Endodermal cell (in vitro differentiated cells): ENCODE results near the gene TNRC6C. TPM values are rescaled to one million over a fixed set of nuclear protein-coding genes. Genes with fewer than 3 reads are reported as not detected.

Experiments
- DNase-seq: peaks from one replicate; pipeline ENCODE4 v3.0.0-alpha.2; 2017
- H3K27ac ChIP-seq: 2 replicates; pipeline ENCODE4 v1.5.1; 2013; ENCODE audit warnings: mild to moderate bottlenecking, low read depth, low read length, moderate library complexity
- H3K27me3 ChIP-seq: 2 replicates; pipeline ENCODE4 v1.6.1; 2013; ENCODE audit warnings: mild to moderate bottlenecking, low read length, moderate library complexity; ENCODE audit not compliant: insufficient read depth, control insufficient read depth, poor library complexity, severe bottlenecking
- H3K36me3 ChIP-seq: 2 replicates; pipeline ENCODE4 v1.7.0; 2013; ENCODE audit warnings: mild to moderate bottlenecking, low read length, moderate library complexity; ENCODE audit not compliant: control insufficient read depth, insufficient read depth
- H3K4me1 ChIP-seq: one replicate; pipeline ENCODE4 v1.7.0; 2013; ENCODE audit warnings: low read length; ENCODE audit not compliant: control insufficient read depth, insufficient read depth
- H3K4me3 ChIP-seq: 2 replicates; pipeline ENCODE4 v1.5.1; 2013; ENCODE audit warnings: mild to moderate bottlenecking, low read length, moderate library complexity
- H3K9ac ChIP-seq: 2 replicates; pipeline ENCODE4 v1.6.1; 2013; ENCODE audit warnings: mild to moderate bottlenecking, low read length, moderate library complexity; ENCODE audit not compliant: poor library complexity, severe bottlenecking; ENCODE audit errors: extremely low read depth
- H3K9me3 ChIP-seq: 2 replicates; pipeline ENCODE4 v1.6.1; 2013; ENCODE audit warnings: mild to moderate bottlenecking, low read length, moderate library complexity; ENCODE audit not compliant: control insufficient read depth
- H3K27ac Mint-ChIP-seq: 2 replicates; pipeline ENCODE4 v1.8.0; 2020; ENCODE audit warnings: mixed read lengths
- H3K27me3 Mint-ChIP-seq: 2 replicates; pipeline ENCODE4 v1.8.0; 2021; ENCODE audit warnings: mild to moderate bottlenecking, mixed read lengths; ENCODE audit not compliant: insufficient read depth
- H3K36me3 Mint-ChIP-seq: 2 replicates; pipeline ENCODE4 v1.8.0; 2020; ENCODE audit warnings: low read depth, mixed read lengths
- H3K4me1 Mint-ChIP-seq: 2 replicates; pipeline ENCODE4 v1.8.0; 2020; ENCODE audit warnings: mixed read lengths
- H3K4me3 Mint-ChIP-seq: 2 replicates; pipeline ENCODE4 v1.8.0; 2020; ENCODE audit warnings: mild to moderate bottlenecking, moderate library complexity, mixed read lengths
- H3K9me3 Mint-ChIP-seq: 2 replicates; pipeline ENCODE4 v1.8.0; 2020; ENCODE audit warnings: mild to moderate bottlenecking, mixed read lengths
- CTCF ChIP-seq: fragments of 200-600 bp; sonication (generic); conservative IDR thresholded peaks from 2 replicates; pipeline ENCODE4 v1.5.0; 2021; ENCODE audit warnings: antibody characterized with exemption, mild to moderate bottlenecking
- WGBS, 2 experiments: methylation state at CpG; one replicate each; pipeline versions ENCODE4 v1.1.5 to v1.1.7; 2013; ENCODE audit warnings: missing lambda C conversion rate in 2 of 2, mixed read lengths in 1 of 2; ENCODE audit not compliant: insufficient coverage in 1 of 2, insufficient read length in 1 of 2; 5-methylcytosine and 5-hydroxymethylcytosine counted together
- total RNA-seq, 2 donors: library from RNA; stranded (reverse); fragmentation: NEBNext Ultra II Directional in 1 of 2; extraction: Animal tissue kit (Norgen Biotek cat#: 25700) in 1 of 2; gene quantifications; 2 replicates in 1 of 2; 3 replicates in 1 of 2; pipeline ENCODE4 v1.2.1, GENCODE V29; 2021

The TNRC6C gene
- total RNA-seq, 2 donors from 2014 or later = 22.4 to 40.2 TPM

GRCh38 chr17:78101542-78101941 is 143.0 kb downstream of the TNRC6C start:
- DNase-seq = no peak
- Mint-ChIP-seq H3K4me3 (no peak overlapping the region), H3K9me3 (peaks cover 47% of the 10 kb centered on the region), H3K36me3 (peaks cover 76% of the 10 kb centered on the region), H3K4me1 (no peaks in the 10 kb centered on the region), H3K27me3 (no peaks in the 10 kb centered on the region), H3K27ac (no peak overlapping the region)
- H3K9ac ChIP-seq = no peak overlapping the region
- H3K36me3 ChIP-seq = peaks cover 75% of the 10 kb centered on the region
- no peak for TF ChIP-seq CTCF
- H3K4me3 ChIP-seq = no peak overlapping the region
- 97 to 98% methylated on average over 8 to 10 of the region's 10 CpGs for WGBS, 2 experiments
- no peaks in the 10 kb centered on the region for H3K27me3 ChIP-seq
- H3K4me1 ChIP-seq = no peaks in the 10 kb centered on the region
- H3K9me3 ChIP-seq = peaks cover 56% of the 10 kb centered on the region
- no peak overlapping the region for H3K27ac ChIP-seq

- H3K27me3 ChIP-seq = no peaks in the 10 kb centered on the region
- no peak overlapping the region for H3K4me3 ChIP-seq
- H3K27ac ChIP-seq = no peak overlapping the region
- peaks cover 68% of the 10 kb centered on the region for H3K36me3 ChIP-seq
- Mint-ChIP-seq H3K9me3 (peaks cover 45% of the 10 kb centered on the region), H3K4me3 (no peak overlapping the region), H3K27ac (no peak overlapping the region), H3K4me1 (no peaks in the 10 kb centered on the region), H3K27me3 (no peaks in the 10 kb centered on the region), H3K36me3 (peaks cover 65% of the 10 kb centered on the region)
- TF ChIP-seq CTCF = no peak
- WGBS, 2 experiments = 82 to 97% methylated on average over 3 to 4 of the region's 4 CpGs
- DNase-seq = no peak
- no peaks in the 10 kb centered on the region for H3K4me1 ChIP-seq
- peaks cover 52% of the 10 kb centered on the region for H3K9me3 ChIP-seq
- H3K9ac ChIP-seq = no peak overlapping the region
These were observed 144.8 kb downstream of the TNRC6C start for GRCh38 chr17:78103311-78103710.

GRCh38 chr17:78104540-78104941 is 146.0 kb downstream of the TNRC6C start:
- 96 to 98% methylated on average over 18 to 28 of the region's 28 CpGs for WGBS, 2 experiments

More at GRCh38 chr17:78104540-78104941, 146.0 kb downstream of the TNRC6C start:
- Mint-ChIP-seq H3K36me3 (peaks cover 59% of the 10 kb centered on the region), H3K4me3 (no peak overlapping the region), H3K27ac (no peak overlapping the region), H3K27me3 (no peaks in the 10 kb centered on the region), H3K4me1 (no peaks in the 10 kb centered on the region), H3K9me3 (peaks cover 34% of the 10 kb centered on the region)
- H3K27me3 ChIP-seq = no peaks in the 10 kb centered on the region
- H3K27ac ChIP-seq = no peak overlapping the region
- peaks cover 58% of the 10 kb centered on the region for H3K36me3 ChIP-seq
- no peaks in the 10 kb centered on the region for H3K4me1 ChIP-seq
- no peak overlapping the region for H3K9ac ChIP-seq
- no peak overlapping the region for H3K4me3 ChIP-seq
- peaks cover 39% of the 10 kb centered on the region for H3K9me3 ChIP-seq
- DNase-seq = no peak
- TF ChIP-seq CTCF = no peak
